ENCODE measurements around the gene INTS11. TPM values are rescaled to one million over a fixed set of nuclear protein-coding genes. Genes with fewer than 3 reads are reported as not detected.

Gene INTS11
- polyA plus RNA-seq, 3 donors, result 92.8 to 117 (median 98.6) TPM

DNA sequence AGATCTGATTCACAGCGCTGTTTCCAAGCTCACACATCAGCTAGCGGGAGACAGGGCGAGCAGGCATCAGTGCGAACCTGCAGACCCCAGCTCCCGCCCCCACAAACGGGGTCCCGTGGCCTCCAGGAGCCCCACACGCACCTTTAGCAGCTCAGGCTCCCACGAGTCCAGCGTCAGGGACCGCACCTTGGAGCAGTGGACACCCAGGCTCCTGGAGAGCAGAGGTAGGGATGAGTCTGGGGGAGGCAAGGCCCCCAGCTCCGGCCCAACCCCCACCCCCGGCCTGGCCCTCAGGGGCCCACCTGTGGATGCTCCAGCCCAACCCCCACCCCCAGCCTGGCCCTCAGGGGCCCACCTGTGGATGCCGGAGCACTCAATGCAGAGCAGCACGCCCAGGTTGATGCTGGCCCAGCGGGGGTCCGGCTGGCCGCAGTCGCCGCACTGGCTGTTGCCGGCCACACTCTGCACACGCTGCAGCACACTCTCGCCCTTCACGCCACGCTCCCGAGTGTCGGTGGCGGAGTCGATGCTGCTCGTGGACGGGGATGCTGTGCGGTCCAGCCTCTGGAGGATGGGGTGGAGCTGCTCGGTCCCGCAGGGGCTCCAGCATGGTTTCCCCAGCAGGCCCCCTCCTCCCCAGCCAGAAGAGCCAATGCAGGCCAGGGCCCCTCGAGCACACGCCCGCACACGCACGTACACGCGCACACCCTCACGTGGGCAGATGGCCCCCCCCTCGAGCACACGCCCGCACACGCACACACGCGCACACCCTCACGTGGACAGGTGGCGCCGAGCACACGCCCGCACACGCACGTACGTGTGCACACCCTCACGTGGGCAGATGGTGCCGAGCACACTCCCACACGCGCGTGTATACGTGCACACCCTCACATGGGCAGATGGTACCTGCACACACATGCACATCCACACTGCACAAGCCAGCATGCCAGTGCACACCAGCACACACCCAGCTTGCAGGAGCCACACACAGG, 28.1 kb downstream of the INTS11 start:
- no peak overlapping the region for H3K27ac ChIP-seq (ENCODE audit: low read depth, low read length)
- 92 to 96% (median 95%) methylated on average over 58 to 62 of the region's 62 CpGs for WGBS, 3 donors

DNA sequence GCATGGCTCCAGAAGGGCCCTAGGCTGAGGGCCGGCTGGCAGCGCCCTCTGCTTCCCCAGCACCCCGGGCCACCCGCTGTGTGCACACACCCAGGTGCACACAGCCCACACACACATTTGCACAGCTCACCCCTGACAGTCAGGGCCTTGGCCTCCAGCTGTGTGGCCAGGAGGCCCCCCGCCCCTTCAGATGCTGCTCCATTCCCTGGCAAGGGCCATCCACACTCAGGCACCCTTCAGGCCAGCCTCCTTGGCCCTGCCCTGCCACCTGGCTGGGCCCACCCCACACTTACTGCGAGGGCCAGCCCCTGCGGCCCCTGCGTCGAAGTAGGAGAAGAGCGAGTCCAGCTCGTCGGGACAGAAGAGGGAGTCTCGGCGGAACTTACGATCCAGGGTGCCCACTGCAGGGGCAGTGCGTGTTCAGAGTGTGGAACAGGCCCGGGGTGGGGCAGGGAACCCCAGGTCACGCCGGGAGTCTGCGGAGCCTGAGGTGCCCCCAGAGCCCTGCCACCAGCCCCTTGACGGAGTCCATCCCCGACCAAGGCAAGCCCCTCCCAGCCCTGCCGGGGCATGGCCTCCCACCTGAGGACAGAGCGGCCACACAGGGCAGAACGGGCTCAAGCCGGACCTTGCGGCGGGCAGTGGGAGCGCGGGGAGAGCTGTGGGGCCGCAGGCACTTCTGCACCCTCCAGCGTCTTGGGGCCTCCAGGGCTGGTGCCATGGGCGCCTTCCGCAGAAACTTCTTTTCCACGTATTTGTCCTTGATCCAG, 29.1 kb downstream of the INTS11 start:
- H3K27ac ChIP-seq (ENCODE audit: low read depth, low read length), result no peak overlapping the region
- WGBS, 3 donors, result 94 to 97% (median 94%) methylated on average over 34 to 35 of the region's 35 CpGs

DNA sequence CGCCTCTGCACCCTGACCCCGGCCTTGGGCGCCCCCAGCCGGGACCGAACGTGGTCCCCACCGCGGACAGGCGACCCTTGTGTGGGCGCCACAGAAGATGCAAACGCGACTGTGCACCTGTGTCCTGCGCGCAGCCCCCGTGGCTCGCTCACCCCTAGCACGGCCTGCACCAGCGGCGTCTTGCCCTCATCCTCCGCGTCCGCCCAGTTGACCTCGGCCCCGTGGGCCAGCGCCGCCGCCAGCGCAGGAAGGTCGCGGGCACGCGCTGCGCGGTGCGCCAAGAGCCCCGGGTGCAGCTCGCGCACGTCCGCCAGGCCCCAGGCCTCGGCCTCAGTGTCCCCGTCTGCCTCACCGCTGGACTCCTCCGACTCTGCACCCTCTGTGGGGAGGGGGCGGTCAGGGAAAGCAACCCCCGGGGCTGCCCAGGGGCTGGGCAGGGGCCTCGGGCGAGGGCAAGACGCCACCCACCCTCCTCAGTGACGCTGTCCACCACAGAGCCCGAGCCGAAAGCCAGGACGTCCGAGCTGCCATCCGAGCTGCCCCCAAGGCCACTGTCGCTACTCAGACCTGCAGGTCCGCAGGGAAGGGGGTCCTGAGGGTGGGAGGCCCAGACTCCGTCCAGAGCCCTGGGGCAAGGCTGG, 30.1 kb downstream of the INTS11 start:
- H3K27ac ChIP-seq (ENCODE audit: low read depth, low read length), result no peak overlapping the region
- 87 to 92% (median 89%) methylated on average over 57 to 58 of the region's 58 CpGs for WGBS, 3 donors

DNA sequence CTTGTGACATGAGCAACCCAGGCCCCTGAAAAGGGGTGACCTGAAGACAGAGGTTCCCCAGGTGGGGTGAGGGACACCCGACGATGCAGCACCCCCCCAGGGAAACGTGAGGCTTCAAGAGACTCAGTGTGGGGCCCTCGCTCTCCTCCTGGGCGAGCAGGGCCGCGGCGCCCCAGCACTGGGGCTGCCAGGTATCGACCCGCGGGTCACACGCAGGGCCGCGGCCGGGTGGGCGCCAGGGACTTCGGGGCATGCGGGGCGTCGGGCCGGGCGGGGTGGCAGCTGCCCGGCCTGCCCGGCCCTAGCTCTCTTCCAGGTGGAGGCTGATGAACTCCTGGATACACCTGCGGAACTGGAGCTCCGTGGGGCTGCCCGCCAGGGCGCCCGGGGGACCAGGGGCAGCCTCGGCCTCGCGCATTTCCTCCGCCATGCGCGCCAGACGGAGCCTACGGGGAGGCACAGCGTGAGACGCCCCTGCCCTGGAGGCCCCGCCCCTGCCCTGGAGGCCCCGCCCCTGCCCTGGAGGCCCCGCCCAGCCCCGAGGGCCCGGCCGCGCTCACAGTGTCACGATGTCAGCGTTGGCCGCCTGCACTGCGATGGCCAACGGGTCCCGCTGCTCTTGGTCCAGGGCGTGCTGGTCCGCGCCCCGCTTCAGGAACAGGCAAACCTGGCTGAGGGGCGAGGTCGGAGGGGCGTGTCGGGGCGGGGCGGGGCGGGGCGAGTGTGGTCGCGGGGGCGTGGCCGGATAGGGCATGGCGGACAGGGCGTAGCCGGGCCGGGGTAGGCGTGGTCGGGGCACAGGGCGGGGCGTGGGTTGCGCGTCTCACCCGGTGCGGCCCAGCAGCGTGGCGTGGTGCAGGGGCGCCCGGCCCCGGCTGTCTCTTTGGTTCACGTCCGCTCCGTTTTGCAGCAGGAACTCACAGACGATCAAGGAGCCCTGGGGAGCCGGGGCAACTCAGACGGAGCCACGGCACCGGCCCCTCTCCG, 30.9 kb downstream of the INTS11 start:
- H3K27ac ChIP-seq (ENCODE audit: low read depth, low read length), result no peak overlapping the region
- 86 to 88% (median 87%) methylated on average over 57 to 94 of the region's 94 CpGs for WGBS, 3 donors

DNA sequence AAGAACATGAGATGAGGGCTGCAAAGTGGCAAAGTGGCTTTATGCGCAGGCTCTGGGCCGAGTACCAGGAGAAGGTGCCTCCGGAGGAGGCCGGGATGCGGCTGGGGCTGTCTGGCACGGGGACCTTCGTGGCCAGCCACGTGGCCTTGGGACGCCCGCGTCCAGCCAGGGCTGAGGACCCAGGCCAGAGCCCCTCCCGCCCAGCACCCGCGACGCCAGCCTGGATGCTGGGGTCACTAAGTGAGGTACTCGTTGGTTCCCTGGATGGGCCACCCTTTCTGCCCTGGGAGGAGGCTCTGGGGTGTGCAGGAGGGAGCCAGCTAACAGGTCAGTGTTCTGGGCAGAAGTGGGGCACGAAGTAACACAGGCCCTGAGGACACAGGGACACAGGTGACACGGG, 31.6 kb downstream of the INTS11 start:
- no peak overlapping the region for H3K27ac ChIP-seq (ENCODE audit: low read depth, low read length)
- WGBS, 3 donors, result 88 to 93% (median 91%) methylated on average over 18 of the region's 18 CpGs

DNA sequence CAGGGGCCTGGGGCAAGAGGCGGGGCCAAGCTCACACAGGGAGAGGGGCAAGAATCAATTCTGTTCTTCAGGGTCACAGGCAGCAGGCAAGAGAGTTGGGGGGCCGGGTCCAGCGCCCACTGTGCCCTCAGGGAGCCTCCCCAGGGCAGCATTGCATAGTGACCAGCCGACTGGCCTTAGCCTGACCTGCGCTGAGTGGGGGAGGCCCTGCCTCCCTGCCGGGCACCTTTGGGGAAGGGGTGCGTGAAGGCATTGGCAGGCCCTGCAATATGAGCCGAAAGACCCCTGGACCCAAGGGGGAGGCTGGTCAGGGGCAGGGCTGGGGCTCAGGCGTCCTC, 32.0 kb downstream of the INTS11 start:
- H3K27ac ChIP-seq (ENCODE audit: low read depth, low read length), result no peak overlapping the region
- WGBS, 3 donors, result 77 to 94% (median 88%) methylated on average over 9 of the region's 9 CpGs

DNA sequence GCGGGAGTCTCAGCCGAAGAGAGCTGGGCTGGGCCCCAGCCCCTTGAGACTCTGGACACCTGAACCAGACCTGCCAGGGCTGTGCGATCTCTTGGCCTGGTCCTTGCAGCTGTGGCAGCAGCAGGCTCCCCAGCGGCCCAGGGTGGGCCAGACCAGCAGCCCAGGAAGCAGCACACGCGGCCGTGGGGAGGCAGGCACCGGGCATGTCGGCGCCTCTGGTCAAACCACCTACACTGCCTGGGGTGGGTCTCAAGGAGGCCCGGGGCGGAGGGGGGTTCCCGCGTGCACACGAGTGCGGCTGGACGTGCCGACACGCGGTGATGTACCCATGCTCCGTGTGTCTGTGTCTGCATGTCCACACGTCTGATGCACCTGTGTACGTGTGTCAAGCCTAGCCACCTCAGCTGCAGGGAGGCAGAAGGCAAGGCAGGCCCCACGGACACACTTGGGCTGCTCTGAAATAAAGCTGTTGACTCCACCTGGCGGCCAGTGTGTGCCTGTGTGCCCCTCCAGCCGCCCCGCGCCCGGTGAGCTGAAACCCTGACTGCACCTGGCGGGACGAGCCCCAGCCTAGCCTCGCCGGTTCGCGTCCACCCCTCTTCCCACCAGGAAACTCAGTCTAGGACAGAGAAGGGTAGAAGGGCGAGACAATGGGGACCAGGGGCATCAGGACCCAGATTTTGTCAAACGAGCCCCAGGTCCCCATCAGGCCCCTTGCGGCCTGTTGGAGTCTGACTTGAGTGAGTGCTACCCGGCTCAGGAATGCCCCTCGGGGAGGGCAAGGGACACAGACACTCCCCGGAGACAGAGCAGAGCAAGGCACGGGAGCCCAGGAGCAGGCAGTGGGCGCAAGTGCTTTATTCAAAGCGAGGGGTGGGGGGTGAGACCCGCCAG, 32.7 kb downstream of the INTS11 start:
- WGBS, 3 donors, result 30 to 50% (median 33%) methylated on average over 42 to 45 of the region's 45 CpGs
- no peak overlapping the region for H3K27ac ChIP-seq (ENCODE audit: low read depth, low read length)

DNA sequence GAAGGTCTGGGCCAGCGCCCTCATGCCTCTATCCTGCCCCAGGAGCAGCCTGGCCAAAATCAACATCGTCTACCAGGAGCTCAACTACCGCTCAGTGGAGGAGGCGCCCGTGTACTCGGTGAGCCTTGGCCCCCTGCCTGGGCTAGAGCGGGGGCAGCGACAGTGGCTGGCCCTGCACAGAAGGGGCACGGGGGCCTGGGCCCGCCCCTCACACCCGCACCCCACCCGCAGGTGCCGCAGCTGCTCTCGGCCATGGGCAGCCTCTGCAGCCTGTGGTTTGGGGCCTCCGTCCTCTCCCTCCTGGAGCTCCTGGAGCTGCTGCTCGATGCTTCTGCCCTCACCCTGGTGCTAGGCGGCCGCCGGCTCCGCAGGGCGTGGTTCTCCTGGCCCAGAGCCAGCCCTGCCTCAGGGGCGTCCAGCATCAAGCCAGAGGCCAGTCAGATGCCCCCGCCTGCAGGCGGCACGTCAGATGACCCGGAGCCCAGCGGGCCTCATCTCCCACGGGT, 33.4 kb downstream of the INTS11 start:
- 37 to 51% (median 37%) methylated on average over 26 to 28 of the region's 28 CpGs for WGBS, 3 donors
- no peak overlapping the region for H3K27ac ChIP-seq (ENCODE audit: low read depth, low read length)

DNA sequence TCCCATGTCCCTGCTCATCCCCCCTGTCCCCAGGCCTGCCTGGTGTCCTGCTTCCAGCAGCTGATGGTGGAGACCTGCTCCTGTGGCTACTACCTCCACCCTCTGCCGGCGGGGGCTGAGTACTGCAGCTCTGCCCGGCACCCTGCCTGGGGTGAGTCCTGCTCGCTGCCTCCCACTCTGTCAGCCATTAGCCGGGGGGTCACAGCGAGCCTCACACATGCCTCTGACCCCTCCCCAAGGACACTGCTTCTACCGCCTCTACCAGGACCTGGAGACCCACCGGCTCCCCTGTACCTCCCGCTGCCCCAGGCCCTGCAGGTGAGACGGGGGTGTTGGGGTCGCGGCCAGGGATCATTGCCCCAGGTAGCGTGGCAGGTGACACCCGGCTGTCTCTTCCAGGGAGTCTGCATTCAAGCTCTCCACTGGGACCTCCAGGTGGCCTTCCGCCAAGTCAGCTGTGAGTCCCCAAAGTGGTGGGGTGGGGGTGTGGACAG, 34.2 kb downstream of the INTS11 start:
- WGBS, 3 donors, result 41 to 66% (median 62%) methylated on average over 15 of the region's 15 CpGs
- no peak overlapping the region for H3K27ac ChIP-seq (ENCODE audit: low read depth, low read length)

DNA sequence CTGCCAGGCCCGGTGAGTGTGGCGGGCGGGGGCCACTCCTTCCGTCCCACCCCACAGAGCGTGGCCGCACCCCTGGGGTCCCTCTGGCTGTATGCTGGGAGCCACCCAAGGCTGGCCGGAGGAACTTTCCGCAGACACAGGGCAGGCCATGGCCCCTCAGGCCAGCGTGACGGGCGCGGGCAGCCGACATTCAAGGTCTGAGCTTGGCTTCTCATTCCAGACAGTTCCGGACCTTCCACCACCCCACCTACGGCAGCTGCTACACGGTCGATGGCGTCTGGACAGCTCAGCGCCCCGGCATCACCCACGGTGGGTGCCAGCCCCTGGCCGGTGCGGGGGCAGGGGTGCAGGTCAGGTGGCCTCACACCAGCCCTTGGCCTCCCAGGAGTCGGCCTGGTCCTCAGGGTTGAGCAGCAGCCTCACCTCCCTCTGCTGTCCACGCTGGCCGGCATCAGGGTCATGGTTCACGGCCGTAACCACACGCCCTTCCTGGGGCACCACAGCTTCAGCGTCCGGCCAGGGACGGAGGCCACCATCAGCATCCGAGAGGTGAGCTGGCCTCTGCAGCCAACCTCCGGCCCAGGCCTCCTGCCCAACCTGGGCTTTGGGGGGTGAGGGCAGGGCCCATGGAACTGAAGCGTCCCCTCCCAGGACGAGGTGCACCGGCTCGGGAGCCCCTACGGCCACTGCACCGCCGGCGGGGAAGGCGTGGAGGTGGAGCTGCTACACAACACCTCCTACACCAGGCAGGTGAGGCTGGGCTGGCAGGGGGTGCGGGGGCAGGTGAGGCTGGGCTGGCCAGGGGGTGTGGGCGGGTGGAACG, 37.0 kb downstream of the INTS11 start:
- no peak overlapping the region for H3K27ac ChIP-seq (ENCODE audit: low read depth, low read length)
- WGBS, 3 donors, result 71 to 84% (median 81%) methylated on average over 43 to 46 of the region's 46 CpGs

DNA sequence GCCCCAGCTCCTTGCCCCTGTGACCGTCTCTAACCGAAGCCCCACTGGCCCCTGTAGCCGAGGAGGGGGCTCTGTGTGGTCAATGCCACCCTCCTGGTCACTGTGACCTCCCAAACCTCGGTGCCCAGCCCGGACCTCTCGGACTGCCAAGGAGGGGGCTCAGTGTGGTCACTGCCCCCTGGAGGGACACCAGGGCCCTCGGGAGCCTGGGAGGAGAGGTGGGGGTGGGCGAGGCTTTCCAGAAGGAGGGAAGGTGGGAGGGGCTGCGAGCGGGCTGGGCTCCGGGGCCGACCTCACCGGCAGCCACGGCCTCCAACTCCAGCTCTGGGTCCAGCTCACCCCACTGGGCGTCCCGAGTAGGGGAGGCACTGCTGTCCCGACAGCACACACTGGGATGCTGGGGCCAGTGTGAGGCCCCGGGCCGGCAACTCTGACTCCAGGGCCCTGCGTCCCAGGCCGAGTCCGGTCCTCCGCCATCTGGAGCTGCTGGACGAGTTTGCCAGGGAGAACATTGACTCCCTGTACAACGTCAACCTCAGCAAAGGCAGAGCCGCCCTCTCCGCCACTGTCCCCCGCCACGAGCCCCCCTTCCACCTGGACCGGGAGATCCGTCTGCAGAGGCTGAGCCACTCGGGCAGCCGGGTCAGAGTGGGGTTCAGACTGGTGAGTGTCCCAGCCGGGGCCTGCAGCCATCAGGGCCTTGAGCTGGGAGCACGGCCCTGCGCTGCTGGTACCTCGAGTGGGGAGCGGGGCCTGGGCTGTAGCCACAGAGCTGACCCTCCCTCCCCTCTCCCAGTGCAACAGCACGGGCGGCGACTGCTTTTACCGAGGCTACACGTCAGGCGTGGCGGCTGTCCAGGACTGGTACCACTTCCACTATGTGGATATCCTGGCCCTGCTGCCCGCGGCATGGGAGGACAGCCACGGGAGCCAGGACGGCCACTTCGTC, 37.9 kb downstream of the INTS11 start:
- H3K27ac ChIP-seq (ENCODE audit: low read depth, low read length), result no peak overlapping the region
- 58 to 64% (median 59%) methylated on average over 38 to 50 of the region's 50 CpGs for WGBS, 3 donors

DNA sequence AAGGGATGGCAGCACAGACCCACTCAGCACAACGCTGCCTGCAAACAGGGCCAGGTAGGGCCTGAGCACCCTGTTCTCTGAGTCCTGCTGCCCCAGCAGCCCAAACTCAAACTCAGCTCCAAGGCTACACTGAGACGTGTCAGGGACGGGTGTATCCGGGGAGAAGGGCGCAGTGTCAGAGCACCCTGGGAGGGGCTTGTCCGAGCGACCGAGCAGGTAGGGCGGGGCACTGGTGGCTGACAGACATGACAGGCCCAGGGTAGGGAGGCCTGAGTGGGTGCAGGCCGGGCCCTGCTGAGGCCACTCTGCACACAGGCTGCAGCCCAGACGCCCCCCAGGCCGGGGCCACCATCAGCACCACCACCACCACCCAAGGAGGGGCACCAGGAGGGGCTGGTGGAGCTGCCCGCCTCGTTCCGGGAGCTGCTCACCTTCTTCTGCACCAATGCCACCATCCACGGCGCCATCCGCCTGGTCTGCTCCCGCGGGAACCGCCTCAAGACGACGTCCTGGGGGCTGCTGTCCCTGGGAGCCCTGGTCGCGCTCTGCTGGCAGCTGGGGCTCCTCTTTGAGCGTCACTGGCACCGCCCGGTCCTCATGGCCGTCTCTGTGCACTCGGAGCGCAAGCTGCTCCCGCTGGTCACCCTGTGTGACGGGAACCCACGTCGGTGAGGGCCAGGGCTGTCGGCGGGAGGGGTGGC, 38.7 kb downstream of the INTS11 start:
- no peak overlapping the region for H3K27ac ChIP-seq (ENCODE audit: low read depth, low read length)
- 58 to 69% (median 69%) methylated on average over 31 to 37 of the region's 37 CpGs for WGBS, 3 donors

DNA sequence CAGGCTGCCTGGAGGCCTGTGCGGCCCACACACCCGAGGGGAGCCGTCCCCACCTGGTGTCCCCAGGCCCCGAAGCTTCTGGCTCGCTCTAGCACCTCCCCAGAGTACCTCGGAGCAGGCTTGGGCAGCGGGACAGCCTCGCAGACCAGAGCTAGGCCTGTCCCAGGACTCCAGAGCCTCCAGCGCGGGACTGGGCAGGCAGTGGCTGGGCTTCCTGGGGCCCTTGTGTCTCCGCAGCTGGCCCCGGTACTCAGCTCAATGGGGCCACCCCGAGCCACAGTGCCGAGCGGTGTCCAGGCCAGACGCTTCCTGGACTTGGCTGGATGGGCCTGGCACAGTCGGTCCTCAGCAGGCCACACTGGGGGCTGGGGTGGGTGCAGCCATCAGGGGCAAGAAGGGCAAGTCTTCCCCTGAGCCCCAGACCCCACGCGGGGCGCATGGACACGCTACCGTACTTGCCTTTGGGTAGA, 39.3 kb downstream of the INTS11 start:
- H3K27ac ChIP-seq (ENCODE audit: low read depth, low read length), result no peak overlapping the region
- 88 to 95% (median 93%) methylated on average over 18 to 22 of the region's 22 CpGs for WGBS, 3 donors
